GM19395 (cell line): ENCODE results near the gene PRSS22.

Experiments used
- ATAC-seq: cut with Tn5 transposase; IDR thresholded peaks from one replicate; pipeline ENCODE4 v1.9.1; 2021; ENCODE audit warnings: mild to moderate bottlenecking, moderate library complexity; ENCODE audit not compliant: unreplicated experiment

The PRSS22 gene

GRCh38 chr16:2852731-2853507, 5.1 kb downstream of the PRSS22 start:
- ATAC-seq, result no peak

GRCh38 chr16:2852003-2852730, 5.8 kb downstream of the PRSS22 start:
- ATAC-seq, result no peak

GRCh38 chr16:2848933-2849725, 8.8 kb downstream of the PRSS22 start:
- ATAC-seq, result no peak

- ATAC-seq, result no peak
Observed at GRCh38 chr16:2846511-2847310, 11.3 kb downstream of the PRSS22 start.

GRCh38 chr16:2845116-2845515, 12.9 kb downstream of the PRSS22 start:
- no peak for ATAC-seq

- ATAC-seq, result no peak
Observed at GRCh38 chr16:2843526-2843925, 14.4 kb downstream of the PRSS22 start.

GRCh38 chr16:2842340-2843000, 15.5 kb downstream of the PRSS22 start:
- ATAC-seq, result no peak

- no peak for ATAC-seq
Observed at GRCh38 chr16:2841606-2842339, 16.2 kb downstream of the PRSS22 start.

GRCh38 chr16:2840914-2841313, 17.1 kb downstream of the PRSS22 start:
- no peak for ATAC-seq

GRCh38 chr16:2839650-2840450, 18.1 kb downstream of the PRSS22 start:
- ATAC-seq, result no peak

- no peak for ATAC-seq
Observed at GRCh38 chr16:2838928-2839327, 19.0 kb downstream of the PRSS22 start.

GRCh38 chr16:2836646-2837508, 21.1 kb downstream of the PRSS22 start:
- ATAC-seq, result no peak

- ATAC-seq, result no peak
Observed at GRCh38 chr16:2835638-2836493, 22.1 kb downstream of the PRSS22 start.

- ATAC-seq, result no peak
Observed at GRCh38 chr16:2834968-2835367, 23.0 kb downstream of the PRSS22 start.

- no peak for ATAC-seq
Observed at GRCh38 chr16:2833776-2834175, 24.2 kb downstream of the PRSS22 start.

- ATAC-seq, result no peak
Observed at GRCh38 chr16:2831203-2831602, 26.8 kb downstream of the PRSS22 start.

GRCh38 chr16:2830355-2830695, 27.6 kb downstream of the PRSS22 start:
- ATAC-seq, result no peak
